ENCODE data around the gene NPIPB2. TPM values are rescaled to one million over a fixed set of nuclear protein-coding genes. Genes with fewer than 3 reads are reported as not detected.

Gene NPIPB2
- total and polyA plus RNA-seq, 2 of the 13 experiments (the other 11 are each of a cell fraction or from before 2014, with no cell fraction given) = 1.8 to 4.1 TPM

DNA sequence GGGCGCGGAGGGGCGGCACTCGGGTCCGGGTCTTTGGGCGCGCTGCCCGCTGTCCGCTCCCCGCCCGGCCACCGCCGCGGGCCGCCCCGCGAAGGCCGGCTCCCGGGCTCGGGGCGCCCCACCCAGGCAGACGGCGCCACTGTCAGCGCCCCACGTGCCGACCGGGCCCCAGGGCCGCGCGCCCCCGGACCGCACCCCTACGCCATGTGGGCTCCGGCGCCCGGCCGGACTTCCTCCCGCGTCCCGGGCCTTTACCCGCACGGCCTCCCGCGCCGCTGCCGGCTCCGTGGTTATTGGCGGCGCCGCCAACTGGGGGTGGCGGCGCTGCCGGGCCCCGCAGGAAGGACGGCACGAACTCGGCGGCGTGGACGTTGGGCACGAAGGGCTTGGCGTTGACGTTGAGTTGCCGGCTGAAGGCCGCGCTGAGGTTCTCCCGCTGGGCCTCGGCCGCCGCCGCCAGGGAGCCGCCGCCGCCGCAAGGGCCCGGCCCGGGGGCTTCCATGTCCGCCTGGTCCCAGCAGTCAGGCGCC lies 26.7 kb downstream of the NPIPB2 start (continued):
- TF ChIP-seq, protein P1, sequence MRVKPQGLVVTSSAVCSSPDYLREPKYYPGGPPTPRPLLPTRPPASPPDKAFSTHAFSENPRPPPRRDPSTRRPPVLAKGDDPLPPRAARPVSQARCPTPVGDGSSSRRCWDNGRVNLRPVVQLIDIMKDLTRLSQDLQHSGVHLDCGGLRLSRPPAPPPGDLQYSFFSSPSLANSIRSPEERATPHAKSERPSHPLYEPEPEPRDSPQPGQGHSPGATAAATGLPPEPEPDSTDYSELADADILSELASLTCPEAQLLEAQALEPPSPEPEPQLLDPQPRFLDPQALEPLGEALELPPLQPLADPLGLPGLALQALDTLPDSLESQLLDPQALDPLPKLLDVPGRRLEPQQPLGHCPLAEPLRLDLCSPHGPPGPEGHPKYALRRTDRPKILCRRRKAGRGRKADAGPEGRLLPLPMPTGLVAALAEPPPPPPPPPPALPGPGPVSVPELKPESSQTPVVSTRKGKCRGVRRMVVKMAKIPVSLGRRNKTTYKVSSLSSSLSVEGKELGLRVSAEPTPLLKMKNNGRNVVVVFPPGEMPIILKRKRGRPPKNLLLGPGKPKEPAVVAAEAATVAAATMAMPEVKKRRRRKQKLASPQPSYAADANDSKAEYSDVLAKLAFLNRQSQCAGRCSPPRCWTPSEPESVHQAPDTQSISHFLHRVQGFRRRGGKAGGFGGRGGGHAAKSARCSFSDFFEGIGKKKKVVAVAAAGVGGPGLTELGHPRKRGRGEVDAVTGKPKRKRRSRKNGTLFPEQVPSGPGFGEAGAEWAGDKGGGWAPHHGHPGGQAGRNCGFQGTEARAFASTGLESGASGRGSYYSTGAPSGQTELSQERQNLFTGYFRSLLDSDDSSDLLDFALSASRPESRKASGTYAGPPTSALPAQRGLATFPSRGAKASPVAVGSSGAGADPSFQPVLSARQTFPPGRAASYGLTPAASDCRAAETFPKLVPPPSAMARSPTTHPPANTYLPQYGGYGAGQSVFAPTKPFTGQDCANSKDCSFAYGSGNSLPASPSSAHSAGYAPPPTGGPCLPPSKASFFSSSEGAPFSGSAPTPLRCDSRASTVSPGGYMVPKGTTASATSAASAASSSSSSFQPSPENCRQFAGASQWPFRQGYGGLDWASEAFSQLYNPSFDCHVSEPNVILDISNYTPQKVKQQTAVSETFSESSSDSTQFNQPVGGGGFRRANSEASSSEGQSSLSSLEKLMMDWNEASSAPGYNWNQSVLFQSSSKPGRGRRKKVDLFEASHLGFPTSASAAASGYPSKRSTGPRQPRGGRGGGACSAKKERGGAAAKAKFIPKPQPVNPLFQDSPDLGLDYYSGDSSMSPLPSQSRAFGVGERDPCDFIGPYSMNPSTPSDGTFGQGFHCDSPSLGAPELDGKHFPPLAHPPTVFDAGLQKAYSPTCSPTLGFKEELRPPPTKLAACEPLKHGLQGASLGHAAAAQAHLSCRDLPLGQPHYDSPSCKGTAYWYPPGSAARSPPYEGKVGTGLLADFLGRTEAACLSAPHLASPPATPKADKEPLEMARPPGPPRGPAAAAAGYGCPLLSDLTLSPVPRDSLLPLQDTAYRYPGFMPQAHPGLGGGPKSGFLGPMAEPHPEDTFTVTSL (CRISPR knock-in tag; IDR thresholded peaks at IDR 0.05; ENCODE audit: borderline replicate concordance) = no peak
- TF ChIP-seq BRD4 (CRISPR knock-in tag; IDR thresholded peaks at IDR 0.05) = no peak
- TF ChIP-seq, protein P2, sequence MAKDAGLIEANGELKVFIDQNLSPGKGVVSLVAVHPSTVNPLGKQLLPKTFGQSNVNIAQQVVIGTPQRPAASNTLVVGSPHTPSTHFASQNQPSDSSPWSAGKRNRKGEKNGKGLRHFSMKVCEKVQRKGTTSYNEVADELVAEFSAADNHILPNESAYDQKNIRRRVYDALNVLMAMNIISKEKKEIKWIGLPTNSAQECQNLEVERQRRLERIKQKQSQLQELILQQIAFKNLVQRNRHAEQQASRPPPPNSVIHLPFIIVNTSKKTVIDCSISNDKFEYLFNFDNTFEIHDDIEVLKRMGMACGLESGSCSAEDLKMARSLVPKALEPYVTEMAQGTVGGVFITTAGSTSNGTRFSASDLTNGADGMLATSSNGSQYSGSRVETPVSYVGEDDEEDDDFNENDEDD (CRISPR knock-in tag; IDR thresholded peaks at IDR 0.05; ENCODE audit: borderline replicate concordance) = peak; percentile 35; the same call in 1 of the 2 replicates
- TF ChIP-seq ZNF337 (CRISPR knock-in tag; IDR thresholded peaks at IDR 0.05; ENCODE audit: borderline replicate concordance, low read depth) = no peak
- TF ChIP-seq, protein P3, sequence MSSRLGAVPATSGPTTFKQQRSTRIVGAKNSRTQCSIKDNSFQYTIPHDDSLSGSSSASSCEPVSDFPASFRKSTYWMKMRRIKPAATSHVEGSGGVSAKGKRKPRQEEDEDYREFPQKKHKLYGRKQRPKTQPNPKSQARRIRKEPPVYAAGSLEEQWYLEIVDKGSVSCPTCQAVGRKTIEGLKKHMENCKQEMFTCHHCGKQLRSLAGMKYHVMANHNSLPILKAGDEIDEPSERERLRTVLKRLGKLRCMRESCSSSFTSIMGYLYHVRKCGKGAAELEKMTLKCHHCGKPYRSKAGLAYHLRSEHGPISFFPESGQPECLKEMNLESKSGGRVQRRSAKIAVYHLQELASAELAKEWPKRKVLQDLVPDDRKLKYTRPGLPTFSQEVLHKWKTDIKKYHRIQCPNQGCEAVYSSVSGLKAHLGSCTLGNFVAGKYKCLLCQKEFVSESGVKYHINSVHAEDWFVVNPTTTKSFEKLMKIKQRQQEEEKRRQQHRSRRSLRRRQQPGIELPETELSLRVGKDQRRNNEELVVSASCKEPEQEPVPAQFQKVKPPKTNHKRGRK (CRISPR knock-in tag; IDR thresholded peaks at IDR 0.05) = no peak
- TF ChIP-seq MTA3 (CRISPR knock-in tag; IDR thresholded peaks at IDR 0.05) = no peak
- TF ChIP-seq, protein P4, sequence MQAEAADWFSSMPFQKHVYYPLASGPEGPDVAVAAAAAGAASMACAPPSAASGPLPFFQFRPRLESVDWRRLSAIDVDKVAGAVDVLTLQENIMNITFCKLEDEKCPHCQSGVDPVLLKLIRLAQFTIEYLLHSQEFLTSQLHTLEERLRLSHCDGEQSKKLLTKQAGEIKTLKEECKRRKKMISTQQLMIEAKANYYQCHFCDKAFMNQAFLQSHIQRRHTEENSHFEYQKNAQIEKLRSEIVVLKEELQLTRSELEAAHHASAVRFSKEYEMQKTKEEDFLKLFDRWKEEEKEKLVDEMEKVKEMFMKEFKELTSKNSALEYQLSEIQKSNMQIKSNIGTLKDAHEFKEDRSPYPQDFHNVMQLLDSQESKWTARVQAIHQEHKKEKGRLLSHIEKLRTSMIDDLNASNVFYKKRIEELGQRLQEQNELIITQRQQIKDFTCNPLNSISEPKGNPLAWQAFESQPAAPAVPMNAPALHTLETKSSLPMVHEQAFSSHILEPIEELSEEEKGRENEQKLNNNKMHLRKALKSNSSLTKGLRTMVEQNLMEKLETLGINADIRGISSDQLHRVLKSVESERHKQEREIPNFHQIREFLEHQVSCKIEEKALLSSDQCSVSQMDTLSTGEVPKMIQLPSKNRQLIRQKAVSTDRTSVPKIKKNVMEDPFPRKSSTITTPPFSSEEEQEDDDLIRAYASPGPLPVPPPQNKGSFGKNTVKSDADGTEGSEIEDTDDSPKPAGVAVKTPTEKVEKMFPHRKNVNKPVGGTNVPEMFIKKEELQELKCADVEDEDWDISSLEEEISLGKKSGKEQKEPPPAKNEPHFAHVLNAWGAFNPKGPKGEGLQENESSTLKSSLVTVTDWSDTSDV (CRISPR knock-in tag; IDR thresholded peaks at IDR 0.05) = peak; percentile 19; the same call in 1 of the 2 replicates
- no peak for TF ChIP-seq ZNF234 (CRISPR knock-in tag; conservative IDR thresholded peaks at IDR 0.05)
- no peak for TF ChIP-seq KLF12 (CRISPR knock-in tag; IDR thresholded peaks at IDR 0.05; ENCODE audit: borderline replicate concordance)
- no peak for TF ChIP-seq RBFOX2 (IDR thresholded peaks at IDR 0.05; ENCODE audit: low read depth, low read length)
- TF ChIP-seq SAP130 (CRISPR knock-in tag; IDR thresholded peaks at IDR 0.05; ENCODE audit: low read depth) = no peak
- TF ChIP-seq, protein P5, sequence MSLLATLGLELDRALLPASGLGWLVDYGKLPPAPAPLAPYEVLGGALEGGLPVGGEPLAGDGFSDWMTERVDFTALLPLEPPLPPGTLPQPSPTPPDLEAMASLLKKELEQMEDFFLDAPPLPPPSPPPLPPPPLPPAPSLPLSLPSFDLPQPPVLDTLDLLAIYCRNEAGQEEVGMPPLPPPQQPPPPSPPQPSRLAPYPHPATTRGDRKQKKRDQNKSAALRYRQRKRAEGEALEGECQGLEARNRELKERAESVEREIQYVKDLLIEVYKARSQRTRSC (CRISPR knock-in tag; IDR thresholded peaks at IDR 0.05; ENCODE audit: low read depth) = peak; percentile 56; the same call in 1 of the 2 replicates
- no peak for TF ChIP-seq REL (CRISPR knock-in tag; conservative IDR thresholded peaks at IDR 0.05)
- peak; percentile 17; the same call in 1 of the 2 replicates for TF ChIP-seq ZNF235 (CRISPR knock-in tag; IDR thresholded peaks at IDR 0.05; ENCODE audit: borderline replicate concordance)
- no peak; the same call in 1 of the 2 replicates for TF ChIP-seq ESRRA (CRISPR knock-in tag; IDR thresholded peaks at IDR 0.05; ENCODE audit: low read depth)
- no peak for TF ChIP-seq ZNF775 (CRISPR knock-in tag; IDR thresholded peaks at IDR 0.05; ENCODE audit: borderline replicate concordance)
- TF ChIP-seq ARHGAP35 (CRISPR knock-in tag; IDR thresholded peaks at IDR 0.05; ENCODE audit: borderline replicate concordance) = no peak
